Fibroblast of lung (primary cell): ENCODE data around the gene CCDC141.

Source experiments
- EZH2 ChIP-seq: IDR thresholded peaks from 2 replicates; pipeline ENCODE4 v1.5.1; 2012; ENCODE audit warnings: low read length, control low read depth, mild to moderate bottlenecking; ENCODE audit errors: missing control alignments
- TF ChIP-seq, protein P1 (sequence below), 2 donors: IDR thresholded peaks in 1 of 2; conservative IDR thresholded peaks in 1 of 2; 1 replicate in 1 of 2; 2 replicates in 1 of 2; pipeline ENCODE4 v1.5.1; 2011 to 2012; ENCODE audit warnings: low read length in 2 of 2, control low read depth in 1 of 2, inconsistent platforms in 1 of 2, low read depth in 1 of 2, mild to moderate bottlenecking in 1 of 2

DNA sequence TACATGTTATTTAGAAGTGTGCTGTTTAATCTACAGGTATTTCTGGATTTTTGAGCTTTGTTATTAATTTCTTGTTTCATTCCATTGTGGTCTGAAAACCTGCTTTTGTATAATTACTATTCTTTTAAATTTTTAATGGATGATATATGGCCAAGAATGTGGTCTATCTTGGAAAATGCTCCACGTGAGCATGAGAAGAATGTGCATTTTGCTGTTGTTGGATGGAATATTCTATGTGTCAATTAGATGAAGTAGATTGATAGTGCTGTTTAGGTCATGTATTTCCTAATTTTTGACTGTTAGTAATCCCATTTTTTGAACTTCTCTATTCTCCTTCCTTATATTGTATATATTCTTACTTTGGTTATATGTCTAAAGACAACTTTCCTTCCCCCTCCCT is 222.8 kb downstream of the CCDC141 start:
- TF ChIP-seq EZH2, result no peak
- TF ChIP-seq, protein P1, sequence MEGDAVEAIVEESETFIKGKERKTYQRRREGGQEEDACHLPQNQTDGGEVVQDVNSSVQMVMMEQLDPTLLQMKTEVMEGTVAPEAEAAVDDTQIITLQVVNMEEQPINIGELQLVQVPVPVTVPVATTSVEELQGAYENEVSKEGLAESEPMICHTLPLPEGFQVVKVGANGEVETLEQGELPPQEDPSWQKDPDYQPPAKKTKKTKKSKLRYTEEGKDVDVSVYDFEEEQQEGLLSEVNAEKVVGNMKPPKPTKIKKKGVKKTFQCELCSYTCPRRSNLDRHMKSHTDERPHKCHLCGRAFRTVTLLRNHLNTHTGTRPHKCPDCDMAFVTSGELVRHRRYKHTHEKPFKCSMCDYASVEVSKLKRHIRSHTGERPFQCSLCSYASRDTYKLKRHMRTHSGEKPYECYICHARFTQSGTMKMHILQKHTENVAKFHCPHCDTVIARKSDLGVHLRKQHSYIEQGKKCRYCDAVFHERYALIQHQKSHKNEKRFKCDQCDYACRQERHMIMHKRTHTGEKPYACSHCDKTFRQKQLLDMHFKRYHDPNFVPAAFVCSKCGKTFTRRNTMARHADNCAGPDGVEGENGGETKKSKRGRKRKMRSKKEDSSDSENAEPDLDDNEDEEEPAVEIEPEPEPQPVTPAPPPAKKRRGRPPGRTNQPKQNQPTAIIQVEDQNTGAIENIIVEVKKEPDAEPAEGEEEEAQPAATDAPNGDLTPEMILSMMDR (conservative IDR thresholded peaks at IDR 0.05 in 1 of 2, IDR thresholded peaks at IDR 0.05 in 1 of 2; ENCODE audit: low read depth in 1 of 2, low read length in 2 of 2), result no peak
